A549 (cell line): ENCODE results near the gene MYO18A. TPM values are rescaled to one million over a fixed set of nuclear protein-coding genes. Genes with fewer than 3 reads are reported as not detected.

Experiments used
- ATAC-seq, 2 experiments: fragments of 200-7000 bp in 1 of 2; fragments of >200 bp in 1 of 2; cut with Nextera tagmentation in 1 of 2; cut with Tn5 transposase in 1 of 2; 3 replicates each; pipeline versions ENCODE4 v1.8.0 to v1.9.1; 2018 to 2020; ENCODE audit warnings: mild to moderate bottlenecking in 1 of 2, moderate library complexity in 1 of 2
- CTCF ChIA-PET: fragments of 300-600 bp; sonication (Branson Sonifier 250); formaldehyde crosslinking; extraction: SDS; loops from one replicate; lab custom pipeline; 2021; ENCODE audit warnings: antibody characterized with exemption, inconsistent platforms; lab: Yijun Ruan, JAX
- POLR2A ChIA-PET: fragments of 350-600 bp; formaldehyde crosslinking; extraction: SDS; loops from one replicate; lab custom pipeline; 2021; ENCODE audit warnings: antibody characterized with exemption, inconsistent platforms; lab: Yijun Ruan, JAX
- DNase-seq, 2 experiments: peaks; one replicate each; pipeline versions ENCODE4 v3.0.0 to v3.0.0-alpha.2; 2011 to 2016; ENCODE audit warnings: low read depth in 1 of 2, low spot score in 1 of 2
- FAIRE-seq: peaks from 2 replicates; lab custom pipeline; 2011; peaks lifted over from hg19 to GRCh38; lab: Jason Lieb, UNC
- H3K27ac ChIP-seq, 2 experiments: fragments of >200 bp; sonication (Bioruptor Twin); formaldehyde crosslinking; 3 replicates each; pipeline ENCODE4 v1.5.1; 2016 to 2017
- H3K4me1 ChIP-seq: fragments of >200 bp; sonication (Bioruptor Twin); formaldehyde crosslinking; 3 replicates; pipeline ENCODE4 v1.6.1; 2016
- H3K4me2 ChIP-seq: fragments of >200 bp; sonication (Bioruptor Twin); formaldehyde crosslinking; 3 replicates; pipeline ENCODE4 v1.6.1; 2016
- H3K4me3 ChIP-seq: fragments of >200 bp; sonication (Bioruptor Twin); formaldehyde crosslinking; 3 replicates; pipeline ENCODE4 v1.5.1; 2016
- H3K9me3 ChIP-seq: fragments of >200 bp; sonication (Bioruptor Twin); formaldehyde crosslinking; 3 replicates; pipeline ENCODE4 v1.6.1; 2016
- BHLHE40 ChIP-seq: IDR thresholded peaks from 2 replicates; pipeline ENCODE4 v1.6.1; 2012; ENCODE audit warnings: low read depth, low read length, inconsistent platforms
- CBX8 ChIP-seq: fragments of 200-600 bp; sonication (generic); IDR thresholded peaks from 2 replicates; pipeline ENCODE4 v1.6.1; 2016
- CEBPB ChIP-seq, 2 experiments: fragments of >200 bp in 1 of 2; sonication (Bioruptor Twin) in 1 of 2; formaldehyde crosslinking in 1 of 2; IDR thresholded peaks; 2 replicates each; pipeline ENCODE4 v1.6.1; 2012 to 2016
- HEYL ChIP-seq: fragments of 250-450 bp; sonication (Bioruptor Pico); IDR thresholded peaks from 2 replicates; pipeline ENCODE4 v1.8.0; 2021; ENCODE audit warnings: mild to moderate bottlenecking, moderate library complexity
- HOXA7 ChIP-seq: fragments of 250-450 bp; sonication (Bioruptor Pico); IDR thresholded peaks from 2 replicates; pipeline ENCODE4 v1.5.0; 2020; ENCODE audit warnings: mild to moderate bottlenecking, moderate library complexity
- JUN ChIP-seq, 2 experiments: fragments of >200 bp; sonication (Bioruptor Twin); formaldehyde crosslinking; IDR thresholded peaks; 2 replicates in 1 of 2; 3 replicates in 1 of 2; pipeline ENCODE4 v1.6.1; 2016 to 2017
- JUNB ChIP-seq: fragments of >200 bp; sonication (Bioruptor Twin); formaldehyde crosslinking; IDR thresholded peaks from 2 replicates; pipeline ENCODE4 v1.6.1; 2016
- KDM1A ChIP-seq: fragments of 200-600 bp; sonication (generic); IDR thresholded peaks from 2 replicates; pipeline ENCODE4 v1.6.1; 2016; ENCODE audit warnings: low read depth, mild to moderate bottlenecking
- MAX ChIP-seq: IDR thresholded peaks from 2 replicates; pipeline ENCODE4 v1.6.1; 2012
- MYC ChIP-seq: IDR thresholded peaks from 2 replicates; pipeline ENCODE4 v1.6.1; 2012; ENCODE audit warnings: mild to moderate bottlenecking, inconsistent platforms, low read length, improper control_type of control experiment, borderline replicate concordance
- PBX3 ChIP-seq: IDR thresholded peaks from 2 replicates; pipeline ENCODE4 v1.6.1; 2012
- PHF8 ChIP-seq: fragments of 200-600 bp; sonication (generic); IDR thresholded peaks from 2 replicates; pipeline ENCODE4 v1.6.1; 2016; ENCODE audit warnings: low read depth, mild to moderate bottlenecking, antibody characterized with exemption, moderate library complexity, borderline replicate concordance
- POLR2A ChIP-seq: IDR thresholded peaks from 2 replicates; pipeline ENCODE4 v1.6.1; 2012; ENCODE audit warnings: mild to moderate bottlenecking, low read length
- RAD21 ChIP-seq, 2 experiments: fragments of >200 bp in 1 of 2; sonication (Bioruptor Twin) in 1 of 2; formaldehyde crosslinking in 1 of 2; IDR thresholded peaks in 1 of 2; conservative IDR thresholded peaks in 1 of 2; 2 replicates in 1 of 2; 3 replicates in 1 of 2; pipeline ENCODE4 v1.6.1; 2012 to 2018; ENCODE audit warnings: inconsistent platforms in 1 of 2
- RNF2 ChIP-seq: fragments of 200-600 bp; sonication (generic); IDR thresholded peaks from 2 replicates; pipeline ENCODE4 v1.6.1; 2016; ENCODE audit warnings: low read depth, mild to moderate bottlenecking, antibody characterized with exemption, moderate library complexity, borderline replicate concordance
- SMC3 ChIP-seq: fragments of >200 bp; sonication (Bioruptor Twin); formaldehyde crosslinking; IDR thresholded peaks from 3 replicates; pipeline ENCODE4 v1.6.1; 2018; ENCODE audit warnings: inconsistent platforms
- USF2 ChIP-seq: fragments of 450-650 bp; IDR thresholded peaks from 2 replicates; pipeline ENCODE4 v1.6.1; 2014; ENCODE audit warnings: antibody characterized with exemption
- ZFP36 ChIP-seq: fragments of 450-650 bp; IDR thresholded peaks from 2 replicates; pipeline ENCODE4 v1.6.1; 2014; ENCODE audit warnings: borderline replicate concordance; ENCODE audit not compliant: partially characterized antibody
- ZNF302 ChIP-seq: fragments of 250-450 bp; sonication (Bioruptor Pico); IDR thresholded peaks from 2 replicates; pipeline ENCODE4 v1.9.0; 2021; ENCODE audit warnings: inconsistent platforms, mild to moderate bottlenecking, moderate library complexity
- ZSCAN20 ChIP-seq: fragments of 250-450 bp; sonication (Bioruptor Pico); IDR thresholded peaks from 2 replicates; pipeline ENCODE4 v1.8.0; 2022; ENCODE audit warnings: mild to moderate bottlenecking, moderate library complexity
- WGBS: methylation state at CpG from one replicate; pipeline ENCODE4 v1.1.6; 2017; ENCODE audit errors: missing lambda C conversion rate; 5-methylcytosine and 5-hydroxymethylcytosine counted together
- polyA plus RNA-seq, 4 experiments: library from polyadenylated mRNA; depleted of rRNA in 3 of 4; stranded (reverse); fragments of >200 nt; fragmentation: RNase III in 1 of 4; extraction: RNeasy Plus Mini Kit Qiagen cat#74134 plus additional on column Dnase treatment in 1 of 4; gene quantifications; 2 replicates in 3 of 4; 3 replicates in 1 of 4; pipeline ENCODE4 v1.2.3, GENCODE V29; 2011 to 2017
- TF ChIP-seq, protein P1 (sequence below): fragments of 250-450 bp; sonication (Bioruptor Pico); IDR thresholded peaks from 2 replicates; pipeline ENCODE4 v1.5.0; 2020; ENCODE audit warnings: low read depth, mild to moderate bottlenecking, moderate library complexity
- TF ChIP-seq, protein P2 (sequence below): fragments of >200 bp; sonication (Bioruptor Twin); formaldehyde crosslinking; IDR thresholded peaks from 3 replicates; pipeline ENCODE4 v1.6.1; 2016
- TF ChIP-seq, protein P3 (sequence below): fragments of >200 bp; sonication (Bioruptor Twin); formaldehyde crosslinking; IDR thresholded peaks from 3 replicates; pipeline ENCODE4 v1.5.1; 2016
- TF ChIP-seq, protein P4 (sequence below): IDR thresholded peaks from 2 replicates; pipeline ENCODE4 v1.6.1; 2012; ENCODE audit warnings: low read depth, borderline replicate concordance

MYO18A gene
- polyA plus RNA-seq, 2 of the 4 experiments (the other 2 are of a cell fraction), result 12.3 to 28.4 TPM

DNA sequence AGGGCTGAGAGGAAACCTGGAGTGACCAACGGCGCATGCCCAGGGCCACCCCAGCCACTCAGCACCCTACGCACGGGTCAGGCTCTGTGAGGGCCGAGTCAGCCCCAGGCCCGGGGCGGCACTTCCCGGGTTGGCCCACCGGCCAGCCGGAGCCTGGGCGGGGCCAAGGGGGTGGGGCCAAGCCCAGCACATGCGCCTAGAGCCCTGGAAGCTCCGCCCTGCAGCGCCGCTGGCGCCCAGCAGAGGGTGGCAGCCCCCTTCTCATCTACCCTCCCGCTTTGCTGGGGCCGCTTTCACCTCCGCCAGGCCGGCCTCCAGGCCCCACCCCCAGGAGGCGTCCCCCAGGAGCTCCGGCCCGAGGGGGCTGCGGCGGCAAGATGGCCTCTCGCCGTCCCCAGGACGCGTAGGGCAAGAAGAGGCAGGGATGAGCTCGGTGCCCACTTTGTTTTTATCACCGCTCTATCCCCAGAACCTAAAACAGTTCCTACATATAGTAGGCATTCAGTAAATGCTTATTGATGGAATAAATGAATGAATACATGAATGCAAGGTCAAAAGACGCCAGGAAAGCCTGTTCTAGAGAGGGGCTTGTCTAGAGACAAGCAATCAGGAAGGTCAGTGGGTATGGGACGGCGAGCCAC lies 31.3 kb downstream of the MYO18A start:
- TF ChIP-seq RNF2, result no peak
- no peak for TF ChIP-seq KDM1A
- peak; percentile 84 for TF ChIP-seq POLR2A
- peak; percentile 84; the same call in 1 of the 2 replicates for TF ChIP-seq MYC
- TF ChIP-seq, protein P1, sequence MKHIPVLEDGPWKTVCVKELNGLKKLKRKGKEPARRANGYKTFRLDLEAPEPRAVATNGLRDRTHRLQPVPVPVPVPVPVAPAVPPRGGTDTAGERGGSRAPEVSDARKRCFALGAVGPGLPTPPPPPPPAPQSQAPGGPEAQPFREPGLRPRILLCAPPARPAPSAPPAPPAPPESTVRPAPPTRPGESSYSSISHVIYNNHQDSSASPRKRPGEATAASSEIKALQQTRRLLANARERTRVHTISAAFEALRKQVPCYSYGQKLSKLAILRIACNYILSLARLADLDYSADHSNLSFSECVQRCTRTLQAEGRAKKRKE, result no peak
- TF ChIP-seq, protein P2, sequence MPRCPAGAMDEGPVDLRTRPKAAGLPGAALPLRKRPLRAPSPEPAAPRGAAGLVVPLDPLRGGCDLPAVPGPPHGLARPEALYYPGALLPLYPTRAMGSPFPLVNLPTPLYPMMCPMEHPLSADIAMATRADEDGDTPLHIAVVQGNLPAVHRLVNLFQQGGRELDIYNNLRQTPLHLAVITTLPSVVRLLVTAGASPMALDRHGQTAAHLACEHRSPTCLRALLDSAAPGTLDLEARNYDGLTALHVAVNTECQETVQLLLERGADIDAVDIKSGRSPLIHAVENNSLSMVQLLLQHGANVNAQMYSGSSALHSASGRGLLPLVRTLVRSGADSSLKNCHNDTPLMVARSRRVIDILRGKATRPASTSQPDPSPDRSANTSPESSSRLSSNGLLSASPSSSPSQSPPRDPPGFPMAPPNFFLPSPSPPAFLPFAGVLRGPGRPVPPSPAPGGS, result peak; percentile 37; the same call in 1 of the 3 replicates
- TF ChIP-seq, protein P3, sequence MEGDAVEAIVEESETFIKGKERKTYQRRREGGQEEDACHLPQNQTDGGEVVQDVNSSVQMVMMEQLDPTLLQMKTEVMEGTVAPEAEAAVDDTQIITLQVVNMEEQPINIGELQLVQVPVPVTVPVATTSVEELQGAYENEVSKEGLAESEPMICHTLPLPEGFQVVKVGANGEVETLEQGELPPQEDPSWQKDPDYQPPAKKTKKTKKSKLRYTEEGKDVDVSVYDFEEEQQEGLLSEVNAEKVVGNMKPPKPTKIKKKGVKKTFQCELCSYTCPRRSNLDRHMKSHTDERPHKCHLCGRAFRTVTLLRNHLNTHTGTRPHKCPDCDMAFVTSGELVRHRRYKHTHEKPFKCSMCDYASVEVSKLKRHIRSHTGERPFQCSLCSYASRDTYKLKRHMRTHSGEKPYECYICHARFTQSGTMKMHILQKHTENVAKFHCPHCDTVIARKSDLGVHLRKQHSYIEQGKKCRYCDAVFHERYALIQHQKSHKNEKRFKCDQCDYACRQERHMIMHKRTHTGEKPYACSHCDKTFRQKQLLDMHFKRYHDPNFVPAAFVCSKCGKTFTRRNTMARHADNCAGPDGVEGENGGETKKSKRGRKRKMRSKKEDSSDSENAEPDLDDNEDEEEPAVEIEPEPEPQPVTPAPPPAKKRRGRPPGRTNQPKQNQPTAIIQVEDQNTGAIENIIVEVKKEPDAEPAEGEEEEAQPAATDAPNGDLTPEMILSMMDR, result peak; percentile 98
- 0 out of 2 replicates have a peak, but pooled peaks have one; percentile 21 for TF ChIP-seq BHLHE40
- TF ChIP-seq MAX, result peak; percentile 15; the same call in 1 of the 2 replicates
- TF ChIP-seq PHF8, result peak; percentile 51; the same call in 1 of the 2 replicates
- peak; percentile 93 for TF ChIP-seq ZFP36
- TF ChIP-seq SMC3, result peak; percentile 96
- TF ChIP-seq HEYL (CRISPR knock-in tag), result no peak
- no peak for TF ChIP-seq ZSCAN20 (CRISPR knock-in tag)
- no peak for TF ChIP-seq HOXA7 (CRISPR knock-in tag)
- peak; percentile 96 to 100 for TF ChIP-seq RAD21 (conservative IDR thresholded peaks at IDR 0.05 in 1 of 2, IDR thresholded peaks at IDR 0.05 in 1 of 2)
- no peak for TF ChIP-seq JUNB
- TF ChIP-seq, protein P4, sequence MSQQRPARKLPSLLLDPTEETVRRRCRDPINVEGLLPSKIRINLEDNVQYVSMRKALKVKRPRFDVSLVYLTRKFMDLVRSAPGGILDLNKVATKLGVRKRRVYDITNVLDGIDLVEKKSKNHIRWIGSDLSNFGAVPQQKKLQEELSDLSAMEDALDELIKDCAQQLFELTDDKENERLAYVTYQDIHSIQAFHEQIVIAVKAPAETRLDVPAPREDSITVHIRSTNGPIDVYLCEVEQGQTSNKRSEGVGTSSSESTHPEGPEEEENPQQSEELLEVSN, result no peak
- TF ChIP-seq JUN (IDR thresholded peaks at IDR 0.05), result peak in 1 of 2 experiments; percentile 59; a peak in 1 of 5 replicates
- no peak for TF ChIP-seq CBX8
- Histone ChIP-seq H3K4me1 (peaks cover 63% of the 10 kb centered on the region), H3K4me3 (peak overlapping the region; percentile 44), H3K4me2 (peak overlapping the region; percentile 87), H3K9me3 (no peaks in the 10 kb centered on the region), H3K27ac (peak overlapping the region; percentile 82 to 94)
- 7% methylated on average over 25 of the region's 34 CpGs for WGBS
- no peak for FAIRE-seq
- DNase-seq, result peak; percentile 92 to 95
- ChIA-PET CTCF (interaction anchor here (0.6 to 14.7 kb wide), 41 partner anchors 55 to 465 kb away, joined by 3 to 482 read pairs (median 5); partner anchors contain the start of gene NUFIP2), POLR2A (interaction anchor here (0.5 to 4.9 kb wide), 14 partner anchors 12 to 443 kb away, joined by 3 to 73 read pairs (median 6); partner anchors contain the start of genes MYO18A, NUFIP2 and TAOK1)
- peak; percentile 87 to 95 for ATAC-seq

DNA sequence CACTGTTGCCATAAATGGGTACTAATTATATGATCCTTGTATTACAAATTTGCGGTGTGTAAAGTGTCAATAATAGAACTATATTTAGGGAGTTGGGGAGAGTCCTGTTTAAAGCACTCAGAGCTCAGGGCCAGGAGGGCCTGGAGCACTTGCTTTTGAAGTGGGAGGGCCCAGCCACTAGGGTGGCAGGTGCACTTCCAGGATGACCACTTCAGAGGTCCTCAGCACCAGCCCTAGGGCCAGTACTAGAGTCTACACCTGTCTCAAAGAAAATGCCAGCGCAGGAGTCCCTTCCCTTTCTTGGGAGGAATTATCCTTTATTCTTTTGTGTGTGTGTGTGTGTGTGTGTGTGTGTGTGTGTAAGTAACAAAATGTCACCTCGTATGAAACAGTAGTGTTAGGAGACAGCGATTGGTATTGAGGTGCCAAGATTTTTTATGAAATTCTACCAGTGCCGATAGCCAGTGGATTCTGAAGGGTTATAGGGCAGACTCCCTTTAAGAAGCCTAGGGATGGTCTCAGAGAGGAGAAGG lies 31.9 kb downstream of the MYO18A start:
- DNase-seq (peak in 1 of 2 experiments; percentile 26), FAIRE-seq (no peak), ATAC-seq (peak; percentile 24 to 32; a peak in 5 of 6 replicates)
- 39% methylated on average over 5 of the region's 5 CpGs for WGBS
- Histone ChIP-seq H3K27ac (peak overlapping the region; percentile 82 to 94), H3K4me2 (peak overlapping the region; percentile 87), H3K4me1 (peaks cover 61% of the 10 kb centered on the region), H3K4me3 (peak overlapping the region; percentile 44), H3K9me3 (no peaks in the 10 kb centered on the region)
- ChIA-PET CTCF (interaction anchor here (0.6 to 14.7 kb wide), 41 partner anchors 55 to 466 kb away, joined by 3 to 482 read pairs (median 5); partner anchors contain the start of genes CRYBA1 and NUFIP2), POLR2A (interaction anchor here (0.6 to 4.9 kb wide), 14 partner anchors 11 to 444 kb away, joined by 3 to 73 read pairs (median 5); partner anchors contain the start of genes MYO18A, NUFIP2 and TAOK1)
- TF ChIP-seq ZNF302 (CRISPR knock-in tag) (no peak), CEBPB (IDR thresholded peaks at IDR 0.05) (no peak), HEYL (CRISPR knock-in tag) (0 out of 2 replicates have a peak, but pooled peaks have one; percentile 34), PBX3 (no peak), USF2 (no peak)
- TF ChIP-seq, all 56 proteins: peak for 1
